ENCODE results near the gene EYA2.
"Not testable (repeated sequence)": the region's sequence is repeated elsewhere in the genome, so short reads cannot be mapped to it uniquely, and the experiment has no call there.

The EYA2 gene

GRCh38 chr20:47202733-47203667 is 308.4 kb downstream of the EYA2 start:
- Histone ChIP-seq H3K4me1 (no peaks in the 10 kb centered on the region), H3K27me3 (no peaks in the 10 kb centered on the region), H3K27ac (no peak overlapping the region), H3K9me3 (no peaks in the 10 kb centered on the region), H3K36me3 (peaks cover 0 to under 1% (median under 1%) of the 10 kb centered on the region in 3 donors), H3K4me3 (no peak overlapping the region)
- TF ChIP-seq CTCF (IDR thresholded peaks at IDR 0.05), result no peak
- DNase-seq, result no peak
- intact Hi-C loops (cut with DNase I; ENCODE audit: low total_unique reads), result no loop called here

- DNase-seq, result no peak
- H3K4me3 ChIP-seq, result no peak overlapping the region
- H3K27ac ChIP-seq, result no peak overlapping the region
- H3K9me3 ChIP-seq, result no peaks in the 10 kb centered on the region
- TF ChIP-seq CTCF (IDR thresholded peaks at IDR 0.05), result no peak
- intact Hi-C loops (cut with DNase I; ENCODE audit: low total_unique reads), result no loop called here
- no peaks in the 10 kb centered on the region for H3K4me1 ChIP-seq
- H3K36me3 ChIP-seq, result peaks cover 10 to 12% (median 10%) of the 10 kb centered on the region in 3 donors
- no peaks in the 10 kb centered on the region for H3K27me3 ChIP-seq
Measured at GRCh38 chr20:47204008-47204849, 309.6 kb downstream of the EYA2 start.

- DNase-seq; H3K27ac ChIP-seq; H3K27me3 ChIP-seq; H3K9me3 ChIP-seq; H3K4me3 ChIP-seq; H3K4me1 ChIP-seq; intact Hi-C loops (cut with DNase I; ENCODE audit: low total_unique reads): not testable (repeated sequence)
- peaks cover 12 to 18% (median 16%) of the 10 kb centered on the region in 3 donors for H3K36me3 ChIP-seq
Measured at GRCh38 chr20:47204850-47205122, 310.1 kb downstream of the EYA2 start.

DNA sequence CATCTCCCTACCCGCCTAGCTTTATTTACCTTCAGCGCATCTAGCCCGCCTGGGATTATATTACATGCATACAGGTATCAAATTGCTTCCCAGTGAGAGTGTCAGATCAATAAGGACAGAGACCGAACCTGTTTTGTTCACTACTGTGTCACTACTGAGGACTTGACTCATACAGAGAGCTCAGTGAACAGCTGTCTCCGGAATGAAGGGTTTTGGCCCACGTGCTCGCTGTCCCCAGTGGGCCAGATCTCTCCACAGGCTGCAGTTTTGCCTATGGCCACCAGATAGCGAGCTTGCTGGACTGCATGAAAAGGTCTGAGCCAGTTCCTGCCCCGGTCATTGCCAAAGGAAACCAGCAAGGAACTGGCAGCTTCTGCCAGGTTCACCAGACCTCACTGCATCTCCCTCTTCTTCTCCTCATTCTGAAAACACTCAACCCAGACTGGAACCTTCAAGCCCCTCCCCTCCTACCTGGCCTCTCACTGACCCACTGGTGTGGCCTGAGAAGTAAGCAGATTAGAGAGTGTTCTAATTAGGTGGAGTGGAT is 311.0 kb downstream of the EYA2 start:
- Histone ChIP-seq H3K9me3 (no peaks in the 10 kb centered on the region), H3K27me3 (no peaks in the 10 kb centered on the region), H3K27ac (no peak overlapping the region), H3K36me3 (peaks cover 21 to 27% (median 22%) of the 10 kb centered on the region in 3 donors), H3K4me3 (no peak overlapping the region), H3K4me1 (no peaks in the 10 kb centered on the region)
- peak; percentile 52 to 78 for DNase-seq
- intact Hi-C loops (cut with DNase I; ENCODE audit: low total_unique reads), result no loop called here
- TF ChIP-seq CTCF (IDR thresholded peaks at IDR 0.05), result peak; percentile 49 to 58

DNA sequence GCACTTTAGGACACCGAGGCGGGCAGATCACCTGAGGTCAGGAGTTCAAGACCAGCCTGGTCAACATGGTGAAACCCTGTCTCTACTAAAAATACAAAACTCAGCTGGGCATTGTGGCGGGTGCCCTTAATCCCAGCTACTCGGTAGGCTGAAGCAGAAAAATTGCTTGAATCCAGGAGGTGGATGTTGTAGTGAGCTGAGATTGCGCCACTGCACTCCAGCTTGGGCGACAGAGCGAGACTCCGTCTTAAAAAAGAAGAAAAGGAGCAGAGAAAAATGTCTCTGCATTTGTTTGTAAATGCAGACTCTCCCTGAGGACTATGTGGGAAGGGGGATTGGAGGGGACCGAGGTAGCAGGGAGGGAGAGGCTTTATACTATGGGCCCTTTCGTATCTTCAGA is 311.9 kb downstream of the EYA2 start:
- intact Hi-C loops (cut with DNase I; ENCODE audit: low total_unique reads); H3K4me1 ChIP-seq; H3K27ac ChIP-seq; DNase-seq; H3K27me3 ChIP-seq; H3K9me3 ChIP-seq; H3K4me3 ChIP-seq: not testable (repeated sequence)
- peaks cover 30 to 34% (median 31%) of the 10 kb centered on the region in 3 donors for H3K36me3 ChIP-seq

DNA sequence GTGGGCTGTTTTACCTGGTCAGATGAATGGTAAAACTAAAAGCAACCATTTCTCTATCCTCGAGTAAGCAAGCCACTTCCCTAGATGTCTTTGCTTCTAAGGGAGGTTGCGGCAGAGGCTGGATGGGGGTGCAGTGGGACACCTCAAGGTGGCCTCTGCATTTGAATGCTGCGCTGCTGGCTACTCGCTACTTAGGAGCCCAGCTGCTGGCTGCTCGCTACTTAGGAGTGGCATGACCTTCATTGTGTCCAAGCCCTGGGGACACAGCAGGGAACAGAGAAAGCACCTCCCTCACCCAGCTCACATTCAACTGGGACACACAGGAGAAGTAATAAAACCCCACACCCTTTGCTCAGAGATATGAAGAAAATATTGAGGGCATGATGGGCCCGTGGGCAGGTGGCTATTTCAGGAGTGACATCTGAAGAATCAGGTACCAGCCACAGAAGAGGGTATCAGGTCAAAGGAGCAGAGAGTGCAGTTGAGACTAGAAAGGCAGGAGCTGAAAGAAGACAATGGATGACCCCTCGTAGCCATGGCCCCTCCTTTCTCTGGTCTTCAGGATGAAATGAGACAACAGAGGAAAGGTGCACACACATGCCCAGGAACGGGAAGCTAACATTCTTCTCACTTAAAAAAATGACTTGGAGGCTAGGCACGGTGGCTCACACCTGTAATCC is 312.5 kb downstream of the EYA2 start:
- H3K4me3 ChIP-seq, result no peak overlapping the region
- no peaks in the 10 kb centered on the region for H3K9me3 ChIP-seq
- no peak for TF ChIP-seq CTCF (IDR thresholded peaks at IDR 0.05)
- intact Hi-C loops (cut with DNase I; ENCODE audit: low total_unique reads), result no loop called here
- no peak overlapping the region for H3K27ac ChIP-seq
- no peaks in the 10 kb centered on the region for H3K27me3 ChIP-seq
- DNase-seq, result no peak
- H3K4me1 ChIP-seq, result no peaks in the 10 kb centered on the region
- peaks cover 36 to 40% (median 36%) of the 10 kb centered on the region in 3 donors for H3K36me3 ChIP-seq

All from tibial artery (tissue), 4 donors.